WI38 (cell line): Measurements from ENCODE around the gene TAF5L.
A peak's percentile ranks its signal among the peaks of the same experiment; 100 is the strongest.
"Not testable (repeated sequence)": the region's sequence is repeated elsewhere in the genome, so short reads cannot be mapped to it uniquely, and the experiment has no call there.

Experiments used
- H3K4me3 ChIP-seq: 2 replicates; pipeline ENCODE4 v1.5.1; 2011; ENCODE audit warnings: low read depth, mild to moderate bottlenecking, control low read depth, low read length
- TF ChIP-seq, protein P1 (sequence below): IDR thresholded peaks from 2 replicates; pipeline ENCODE4 v1.5.1; 2012; ENCODE audit warnings: low read depth, mild to moderate bottlenecking, control low read depth, low read length

The TAF5L gene

DNA sequence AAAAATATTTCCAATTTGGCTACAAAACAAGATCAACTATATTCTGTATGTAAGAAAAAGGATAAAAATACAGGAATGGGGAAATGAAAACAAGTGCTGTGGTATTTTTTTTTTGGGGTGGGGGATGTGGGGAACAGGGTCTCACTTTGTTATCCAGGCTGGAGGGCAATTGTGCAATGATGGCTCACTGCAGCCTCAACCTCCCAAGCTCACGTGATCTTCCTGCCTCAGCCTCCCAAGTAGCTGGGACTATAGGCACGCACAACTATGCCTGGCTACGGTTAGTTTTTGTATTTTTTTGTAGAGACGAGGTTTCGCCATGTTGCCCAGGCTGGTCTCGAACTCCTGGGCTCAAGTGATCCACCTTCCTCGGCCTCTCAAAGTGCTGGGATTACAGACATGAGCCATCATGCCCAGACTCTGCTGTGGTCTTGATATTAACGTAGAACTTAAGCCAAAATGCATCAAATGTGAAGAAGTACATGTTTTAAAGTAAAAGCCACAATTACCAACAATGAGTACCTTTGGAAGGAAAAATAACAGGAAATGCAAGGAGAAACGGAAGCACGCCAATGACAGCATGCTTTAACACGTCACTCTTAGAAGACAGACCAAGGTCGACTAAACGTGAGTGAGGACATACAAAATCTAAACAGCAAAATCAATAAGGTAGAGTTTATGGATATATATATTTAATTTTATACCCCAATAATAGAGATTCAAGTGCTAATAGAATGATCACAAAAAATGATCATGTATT is 58.6 kb downstream of the TAF5L start:
- no peak overlapping the region for H3K4me3 ChIP-seq
- TF ChIP-seq, protein P1, sequence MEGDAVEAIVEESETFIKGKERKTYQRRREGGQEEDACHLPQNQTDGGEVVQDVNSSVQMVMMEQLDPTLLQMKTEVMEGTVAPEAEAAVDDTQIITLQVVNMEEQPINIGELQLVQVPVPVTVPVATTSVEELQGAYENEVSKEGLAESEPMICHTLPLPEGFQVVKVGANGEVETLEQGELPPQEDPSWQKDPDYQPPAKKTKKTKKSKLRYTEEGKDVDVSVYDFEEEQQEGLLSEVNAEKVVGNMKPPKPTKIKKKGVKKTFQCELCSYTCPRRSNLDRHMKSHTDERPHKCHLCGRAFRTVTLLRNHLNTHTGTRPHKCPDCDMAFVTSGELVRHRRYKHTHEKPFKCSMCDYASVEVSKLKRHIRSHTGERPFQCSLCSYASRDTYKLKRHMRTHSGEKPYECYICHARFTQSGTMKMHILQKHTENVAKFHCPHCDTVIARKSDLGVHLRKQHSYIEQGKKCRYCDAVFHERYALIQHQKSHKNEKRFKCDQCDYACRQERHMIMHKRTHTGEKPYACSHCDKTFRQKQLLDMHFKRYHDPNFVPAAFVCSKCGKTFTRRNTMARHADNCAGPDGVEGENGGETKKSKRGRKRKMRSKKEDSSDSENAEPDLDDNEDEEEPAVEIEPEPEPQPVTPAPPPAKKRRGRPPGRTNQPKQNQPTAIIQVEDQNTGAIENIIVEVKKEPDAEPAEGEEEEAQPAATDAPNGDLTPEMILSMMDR: no peak

DNA sequence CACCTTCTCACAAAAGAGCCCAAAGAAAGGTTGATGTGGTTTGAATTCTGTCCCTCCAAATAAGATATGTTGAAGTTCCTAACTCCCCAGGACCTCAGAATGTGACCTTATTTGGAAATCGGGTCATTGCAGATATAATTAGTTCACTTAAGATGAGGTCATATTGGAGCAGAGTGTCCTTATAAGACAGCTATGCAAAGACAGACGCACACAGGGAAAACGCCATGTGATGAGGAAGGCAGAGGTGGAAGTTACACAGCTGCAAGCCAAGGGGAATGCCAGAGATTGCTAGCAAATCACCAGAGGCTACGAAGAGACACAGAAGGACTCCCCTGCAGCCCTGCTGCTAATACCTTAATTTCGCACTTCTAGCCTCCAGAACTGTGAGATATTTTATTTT is 62.2 kb downstream of the TAF5L start:
- TF ChIP-seq, protein P1: no peak
- H3K4me3 ChIP-seq: no peak overlapping the region

DNA sequence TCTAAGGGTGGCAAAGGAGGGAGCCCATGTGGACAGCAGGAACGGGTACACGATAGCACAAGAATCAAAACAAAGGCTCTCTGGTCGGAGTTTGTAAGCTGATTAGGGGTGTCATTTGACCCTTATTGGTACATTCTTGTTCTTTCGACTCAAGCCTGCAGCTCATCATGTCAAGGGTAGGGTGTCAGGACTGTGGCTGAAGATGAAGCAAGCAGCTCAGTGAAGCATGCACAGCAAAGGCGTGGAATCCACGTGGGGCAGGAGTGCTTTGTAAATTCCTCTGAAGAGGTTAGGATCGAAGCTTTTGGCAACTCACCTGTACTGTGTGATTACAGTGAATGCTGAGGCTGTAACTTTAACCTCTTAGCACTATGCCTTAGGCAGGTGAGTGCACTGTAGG is 62.7 kb downstream of the TAF5L start:
- TF ChIP-seq, protein P1: no peak
- no peak overlapping the region for H3K4me3 ChIP-seq

DNA sequence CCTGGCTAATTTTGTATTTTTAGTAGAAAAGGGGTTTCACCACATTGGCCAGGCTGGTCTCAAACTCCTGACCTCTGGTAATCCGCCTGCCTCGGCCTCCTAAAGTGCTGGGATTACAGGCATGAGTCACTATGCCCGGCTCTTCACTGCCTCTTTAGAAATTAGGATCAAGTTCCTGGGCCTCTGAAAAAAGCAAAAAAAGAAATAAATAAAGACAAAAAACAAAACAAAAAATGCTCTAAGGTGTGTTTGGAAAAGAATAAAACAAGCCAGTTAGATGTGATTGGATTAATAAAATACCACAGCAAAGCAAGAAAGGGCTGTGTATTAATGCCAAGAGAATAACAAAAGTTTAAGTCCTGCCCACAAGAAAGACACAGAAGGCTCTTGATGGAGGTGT is 63.2 kb downstream of the TAF5L start:
- no peak overlapping the region for H3K4me3 ChIP-seq

DNA sequence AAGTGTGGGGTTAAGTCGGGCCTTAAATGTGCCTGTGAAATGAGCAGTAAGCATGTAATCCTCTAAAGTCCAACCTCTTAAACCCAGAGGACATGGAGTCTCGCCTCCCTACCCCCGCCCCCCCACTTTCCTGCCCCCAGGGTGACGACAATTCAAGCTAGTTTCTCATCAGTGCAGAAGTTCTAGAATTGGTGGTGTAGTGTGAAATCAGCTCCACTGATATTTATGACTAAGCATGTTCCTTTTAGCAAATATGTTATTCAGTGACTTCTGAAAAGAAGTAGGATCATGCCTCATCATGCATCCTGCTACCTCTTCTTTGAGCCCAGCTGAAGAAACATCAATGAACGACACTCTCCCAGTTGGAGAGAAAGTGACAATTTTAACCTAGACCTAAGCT is 64.8 kb downstream of the TAF5L start:
- TF ChIP-seq, protein P1: no peak
- no peak overlapping the region for H3K4me3 ChIP-seq

More for the DNA sequence above, 63.2 kb downstream of the TAF5L start:
- TF ChIP-seq, protein P1: no peak

DNA sequence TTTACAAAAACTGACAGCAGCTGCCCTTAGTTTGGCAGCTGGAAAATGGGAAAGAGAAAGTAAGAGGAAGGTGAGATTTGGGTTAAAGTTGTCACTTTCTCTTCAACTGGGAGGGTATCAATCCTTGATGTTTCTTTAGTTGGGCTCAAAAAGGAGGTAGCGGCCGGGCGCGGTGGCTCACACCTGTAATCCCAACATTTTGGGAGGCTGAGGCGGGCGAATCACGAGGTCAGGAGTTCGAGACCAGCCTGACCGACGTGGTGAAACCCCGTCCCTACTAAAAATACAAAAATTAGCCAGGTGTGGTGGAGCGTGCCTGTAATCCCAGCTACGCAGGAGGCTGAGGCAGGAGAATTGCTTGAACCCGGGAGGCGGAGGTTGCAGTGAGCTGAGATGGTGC is 65.8 kb downstream of the TAF5L start:
- not testable (repeated sequence) for H3K4me3 ChIP-seq

DNA sequence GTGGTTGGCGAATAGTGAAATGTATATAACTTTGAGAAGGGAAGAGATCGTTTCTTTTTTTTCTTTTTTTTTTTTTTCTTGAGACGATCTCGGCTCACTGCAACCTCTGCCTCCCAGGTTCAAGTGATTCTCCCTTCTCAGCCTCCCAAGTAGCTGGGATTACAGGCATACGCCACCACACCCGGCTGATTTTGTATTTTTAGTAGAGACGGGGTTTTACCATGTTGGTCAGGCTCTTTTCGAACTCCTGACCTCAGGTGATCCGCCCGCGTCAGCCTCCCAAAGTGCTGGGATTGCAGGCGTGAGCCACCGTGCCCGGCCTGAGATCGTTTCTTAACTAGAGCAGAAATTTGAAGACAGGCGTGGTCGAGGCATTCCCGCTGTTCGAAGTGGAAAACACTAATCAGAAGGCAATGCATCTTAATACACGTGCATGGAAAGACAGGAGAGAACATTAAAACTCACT is 66.6 kb downstream of the TAF5L start:
- H3K4me3 ChIP-seq: peak overlapping the region; percentile 79

DNA sequence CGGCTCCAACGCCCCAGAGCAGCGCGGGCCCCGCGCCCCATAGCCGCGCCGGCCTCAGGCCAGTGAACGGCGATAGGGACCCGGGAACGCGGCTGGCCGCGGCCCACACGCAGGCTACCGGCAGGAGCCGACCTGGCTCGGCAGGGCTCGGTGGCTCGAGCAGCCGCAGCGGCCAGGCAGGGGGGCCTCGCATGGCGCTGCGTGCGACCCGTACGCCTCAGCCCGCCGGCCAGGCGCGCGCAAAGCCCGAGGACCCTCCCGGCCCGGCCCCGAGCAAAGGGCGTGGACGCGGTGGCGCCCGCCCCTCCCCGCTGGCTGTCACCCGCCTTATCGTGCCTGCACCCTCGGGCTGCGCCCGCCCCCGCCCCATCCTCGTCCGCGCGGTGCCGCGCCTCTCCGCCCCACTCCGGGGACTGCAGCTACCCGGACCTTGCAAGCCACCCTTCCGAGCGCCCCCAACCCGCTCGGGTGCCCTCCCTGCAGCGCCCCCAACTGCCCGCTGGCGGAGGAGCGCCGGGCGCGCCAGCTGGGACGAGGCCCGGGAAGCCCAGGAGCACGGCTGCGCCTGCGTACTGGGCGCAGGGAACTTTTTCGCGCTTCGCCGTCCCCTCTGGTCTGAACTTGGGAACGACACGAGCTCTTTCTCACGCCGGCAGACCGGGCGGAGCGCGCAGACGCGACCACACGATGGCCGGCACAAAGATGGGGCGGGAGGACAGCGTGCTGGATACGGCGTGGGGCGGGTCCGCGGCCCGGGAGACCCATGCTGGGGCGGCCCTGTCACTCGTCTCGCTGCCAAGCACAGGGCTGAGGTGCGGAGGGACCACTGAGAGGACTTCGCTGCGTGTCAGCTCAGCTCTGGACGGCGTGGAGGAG is 67.2 kb downstream of the TAF5L start, which contains the start of gene ABCB10:
TSS of gene ABCB10 (minus strand) at position 248 of the 876 bp plus-strand sequence. CDS start at position 193, 55 bp downstream.
- H3K4me3 ChIP-seq: peak within 1 kb of the TSS; percentile 79
- TF ChIP-seq, protein P1: peak; percentile 78
